ENCODE data around the gene IFT81.

Gene IFT81

GRCh38 chr12:110244372-110244771 lies 120.2 kb downstream of the IFT81 start:
- H3K4me3 ChIP-seq (ENCODE audit: control insufficient read depth, low read depth, low read length), result no peak overlapping the region
- no peak for DNase-seq (ENCODE audit: low read depth)
- no peak for TF ChIP-seq CTCF (conservative IDR thresholded peaks at IDR 0.05; ENCODE audit: control insufficient read depth, insufficient read depth, low read depth, low read length)

GRCh38 chr12:110244829-110245228 lies 120.7 kb downstream of the IFT81 start:
- H3K4me3 ChIP-seq (ENCODE audit: control insufficient read depth, low read depth, low read length), result no peak overlapping the region
- DNase-seq (ENCODE audit: low read depth), result no peak
- TF ChIP-seq CTCF (conservative IDR thresholded peaks at IDR 0.05; ENCODE audit: control insufficient read depth, insufficient read depth, low read depth, low read length), result no peak

GRCh38 chr12:110245369-110245772 lies 121.2 kb downstream of the IFT81 start:
- DNase-seq (ENCODE audit: low read depth), result peak; percentile 28
- H3K4me3 ChIP-seq (ENCODE audit: control insufficient read depth, low read depth, low read length), result no peak overlapping the region

GRCh38 chr12:110246636-110247339 lies 122.6 kb downstream of the IFT81 start:
- no peak for TF ChIP-seq CTCF (conservative IDR thresholded peaks at IDR 0.05; ENCODE audit: control insufficient read depth, insufficient read depth, low read depth, low read length)
- H3K4me3 ChIP-seq (ENCODE audit: control insufficient read depth, low read depth, low read length), result no peak overlapping the region
- no peak for DNase-seq (ENCODE audit: low read depth)

More at GRCh38 chr12:110245369-110245772, 121.2 kb downstream of the IFT81 start:
- peak; percentile 45 for TF ChIP-seq CTCF (conservative IDR thresholded peaks at IDR 0.05; ENCODE audit: control insufficient read depth, insufficient read depth, low read depth, low read length)

- no peak overlapping the region for H3K4me3 ChIP-seq (ENCODE audit: control insufficient read depth, low read depth, low read length)
- no peak for DNase-seq (ENCODE audit: low read depth)
- TF ChIP-seq CTCF (conservative IDR thresholded peaks at IDR 0.05; ENCODE audit: control insufficient read depth, insufficient read depth, low read depth, low read length), result no peak
Observed at GRCh38 chr12:110247340-110248095, 123.4 kb downstream of the IFT81 start.

- no peak for DNase-seq (ENCODE audit: low read depth)
- no peak overlapping the region for H3K4me3 ChIP-seq (ENCODE audit: control insufficient read depth, low read depth, low read length)
- TF ChIP-seq CTCF (conservative IDR thresholded peaks at IDR 0.05; ENCODE audit: control insufficient read depth, insufficient read depth, low read depth, low read length), result no peak
Observed at GRCh38 chr12:110248096-110248447, 123.9 kb downstream of the IFT81 start.

Measured in fibroblast of mammary gland (primary cell).